Lower leg skin (tissue), 3 donors: ENCODE measurements around the gene RAB1B.

Experiments used
- POLR2A ChIP-seq, 2 donors: fragments of 450-650 bp; IDR thresholded peaks; one replicate each; pipeline ENCODE4 v1.6.1; 2016 to 2017; ENCODE audit warnings: antibody characterized with exemption in 2 of 2, mild to moderate bottlenecking in 1 of 2, moderate library complexity in 1 of 2
- TF ChIP-seq, protein P1 (sequence below), 3 donors: fragments of 450-650 bp; IDR thresholded peaks; one replicate each; pipeline ENCODE4 v1.5.1; 2016; ENCODE audit warnings: antibody characterized with exemption in 3 of 3, mild to moderate bottlenecking in 3 of 3, moderate library complexity in 2 of 3

DNA sequence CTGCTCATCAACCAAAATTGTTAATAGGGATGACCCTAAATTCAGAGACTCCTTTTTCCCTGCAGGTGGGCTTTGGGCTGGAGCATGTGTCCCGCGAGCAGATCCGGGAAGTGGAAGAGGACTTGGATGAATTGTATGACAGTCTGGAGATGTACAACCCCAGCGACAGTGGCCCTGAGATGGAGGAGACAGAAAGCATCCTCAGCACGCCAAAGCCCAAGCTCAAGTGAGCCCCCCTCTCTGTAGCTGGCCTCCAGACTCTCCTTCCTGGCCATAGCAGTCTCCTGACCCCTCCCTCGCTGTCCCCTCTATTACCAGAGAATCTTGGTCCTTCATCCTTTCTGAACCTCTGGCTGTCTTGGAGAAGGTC is 47.9 kb upstream of the RAB1B start:
- TF ChIP-seq, protein P1, sequence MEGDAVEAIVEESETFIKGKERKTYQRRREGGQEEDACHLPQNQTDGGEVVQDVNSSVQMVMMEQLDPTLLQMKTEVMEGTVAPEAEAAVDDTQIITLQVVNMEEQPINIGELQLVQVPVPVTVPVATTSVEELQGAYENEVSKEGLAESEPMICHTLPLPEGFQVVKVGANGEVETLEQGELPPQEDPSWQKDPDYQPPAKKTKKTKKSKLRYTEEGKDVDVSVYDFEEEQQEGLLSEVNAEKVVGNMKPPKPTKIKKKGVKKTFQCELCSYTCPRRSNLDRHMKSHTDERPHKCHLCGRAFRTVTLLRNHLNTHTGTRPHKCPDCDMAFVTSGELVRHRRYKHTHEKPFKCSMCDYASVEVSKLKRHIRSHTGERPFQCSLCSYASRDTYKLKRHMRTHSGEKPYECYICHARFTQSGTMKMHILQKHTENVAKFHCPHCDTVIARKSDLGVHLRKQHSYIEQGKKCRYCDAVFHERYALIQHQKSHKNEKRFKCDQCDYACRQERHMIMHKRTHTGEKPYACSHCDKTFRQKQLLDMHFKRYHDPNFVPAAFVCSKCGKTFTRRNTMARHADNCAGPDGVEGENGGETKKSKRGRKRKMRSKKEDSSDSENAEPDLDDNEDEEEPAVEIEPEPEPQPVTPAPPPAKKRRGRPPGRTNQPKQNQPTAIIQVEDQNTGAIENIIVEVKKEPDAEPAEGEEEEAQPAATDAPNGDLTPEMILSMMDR (IDR thresholded peaks at IDR 0.05) = no peak
- TF ChIP-seq POLR2A (IDR thresholded peaks at IDR 0.05) = no peak
